ENCODE measurements around the gene KIF26B.

Gene KIF26B

GRCh38 chr1:245469006-245469405 is 314.2 kb downstream of the KIF26B start:
- H3K79me2 ChIP-seq (ENCODE audit: insufficient read depth, low read length) = no peaks in the 10 kb centered on the region
- H3K9me3 ChIP-seq (ENCODE audit: insufficient read depth, low read length, severe bottlenecking) = no peaks in the 10 kb centered on the region
- no peaks in the 10 kb centered on the region for H4K20me1 ChIP-seq (ENCODE audit: insufficient read depth, low read length)
- TF ChIP-seq EZH2 (IDR thresholded peaks at IDR 0.05; ENCODE audit: borderline replicate concordance, low read depth, low read length, severe bottlenecking) (no peak), CTCF (IDR thresholded peaks at IDR 0.05; ENCODE audit: borderline replicate concordance, extremely low read depth, low read length, poor library complexity, severe bottlenecking) (no peak)
- H3K36me3 ChIP-seq (ENCODE audit: insufficient read depth, low read length) = no peaks in the 10 kb centered on the region
- DNase-seq = no peak
- ATAC-seq (ENCODE audit: insufficient read depth, low read depth) = no peak
- no peak overlapping the region for H2AFZ ChIP-seq (ENCODE audit: low read depth, low read length)
- H3K9ac ChIP-seq (ENCODE audit: low read depth, low read length) = no peak overlapping the region
- no peak overlapping the region for H3K4me2 ChIP-seq (ENCODE audit: insufficient read depth, low read length)
- H3K27me3 ChIP-seq (ENCODE audit: insufficient read depth, low read length, poor library complexity) = no peaks in the 10 kb centered on the region
- H3K27ac ChIP-seq (ENCODE audit: low read length) = no peak overlapping the region
- no peak overlapping the region for H3K4me3 ChIP-seq (ENCODE audit: low read depth in 1 of 2, low read length in 2 of 2)
- no peaks in the 10 kb centered on the region for H3K4me1 ChIP-seq (ENCODE audit: insufficient read depth, low read length)

DNA sequence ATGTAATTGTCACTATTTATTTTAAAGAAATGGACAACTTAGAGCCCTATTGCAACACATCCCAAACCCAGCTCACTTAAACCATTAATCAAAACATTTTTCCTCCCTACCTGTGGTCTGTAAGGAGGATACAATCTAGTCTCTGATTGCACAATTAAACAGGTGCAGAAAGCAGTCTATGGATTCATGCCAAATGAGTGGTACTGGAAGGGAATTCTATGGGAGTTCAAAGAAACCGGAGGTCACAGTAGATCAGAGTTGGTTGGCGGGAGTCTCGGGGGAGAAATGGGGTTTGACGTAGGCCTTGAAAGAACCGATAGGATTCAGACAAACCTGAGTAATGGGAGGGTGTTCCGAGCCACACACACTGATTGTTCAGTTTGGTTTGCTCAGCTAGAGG is 314.9 kb downstream of the KIF26B start:
- Histone ChIP-seq H2AFZ (ENCODE audit: low read depth, low read length) (no peak overlapping the region), H3K4me3 (ENCODE audit: low read depth in 1 of 2, low read length in 2 of 2) (no peak overlapping the region), H3K9ac (ENCODE audit: low read depth, low read length) (no peak overlapping the region), H3K4me1 (ENCODE audit: insufficient read depth, low read length) (no peaks in the 10 kb centered on the region), H3K27me3 (ENCODE audit: insufficient read depth, low read length, poor library complexity) (no peaks in the 10 kb centered on the region), H3K79me2 (ENCODE audit: insufficient read depth, low read length) (no peaks in the 10 kb centered on the region), H3K9me3 (ENCODE audit: insufficient read depth, low read length, severe bottlenecking) (no peaks in the 10 kb centered on the region), H3K27ac (ENCODE audit: low read length) (no peak overlapping the region), H3K4me2 (ENCODE audit: insufficient read depth, low read length) (no peak overlapping the region), H4K20me1 (ENCODE audit: insufficient read depth, low read length) (no peaks in the 10 kb centered on the region), H3K36me3 (ENCODE audit: insufficient read depth, low read length) (no peaks in the 10 kb centered on the region)
- ATAC-seq (ENCODE audit: insufficient read depth, low read depth) (no peak), DNase-seq (no peak)
- TF ChIP-seq EZH2 (IDR thresholded peaks at IDR 0.05; ENCODE audit: borderline replicate concordance, low read depth, low read length, severe bottlenecking) (no peak), CTCF (IDR thresholded peaks at IDR 0.05; ENCODE audit: borderline replicate concordance, extremely low read depth, low read length, poor library complexity, severe bottlenecking) (no peak)

DNA sequence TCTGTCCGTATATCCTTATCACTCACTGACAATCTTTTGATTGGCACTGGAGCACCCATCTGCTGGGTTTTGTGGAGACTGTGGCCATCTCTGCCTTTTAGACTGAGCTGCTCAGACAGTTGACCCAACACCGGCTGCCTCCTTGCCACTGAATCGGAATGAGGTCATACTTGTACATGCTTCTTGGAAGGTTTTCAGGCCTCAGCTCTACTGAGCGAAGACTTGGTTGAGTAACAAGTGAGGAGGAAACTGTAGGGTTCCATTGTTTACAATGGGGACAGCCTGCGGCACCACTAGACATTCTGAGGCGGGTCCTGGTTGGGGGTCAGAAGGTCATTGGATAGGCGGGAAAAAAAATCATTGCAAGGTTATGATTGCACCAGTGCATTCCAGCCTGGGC is 320.3 kb downstream of the KIF26B start:
- DNase-seq = no peak
- Histone ChIP-seq H3K4me2 (ENCODE audit: insufficient read depth, low read length) (no peak overlapping the region), H3K36me3 (ENCODE audit: insufficient read depth, low read length) (no peaks in the 10 kb centered on the region), H3K79me2 (ENCODE audit: insufficient read depth, low read length) (no peaks in the 10 kb centered on the region), H4K20me1 (ENCODE audit: insufficient read depth, low read length) (no peaks in the 10 kb centered on the region), H3K9ac (ENCODE audit: low read depth, low read length) (no peak overlapping the region), H2AFZ (ENCODE audit: low read depth, low read length) (no peak overlapping the region), H3K9me3 (ENCODE audit: insufficient read depth, low read length, severe bottlenecking) (no peaks in the 10 kb centered on the region), H3K4me3 (ENCODE audit: low read depth in 1 of 2, low read length in 2 of 2) (no peak overlapping the region), H3K4me1 (ENCODE audit: insufficient read depth, low read length) (no peaks in the 10 kb centered on the region), H3K27ac (ENCODE audit: low read length) (no peak overlapping the region), H3K27me3 (ENCODE audit: insufficient read depth, low read length, poor library complexity) (peaks cover 2% of the 10 kb centered on the region)
- no peak for ATAC-seq (ENCODE audit: insufficient read depth, low read depth)
- TF ChIP-seq CTCF (IDR thresholded peaks at IDR 0.05; ENCODE audit: borderline replicate concordance, extremely low read depth, low read length, poor library complexity, severe bottlenecking) = no peak

- H3K9ac ChIP-seq (ENCODE audit: low read depth, low read length) = no peak overlapping the region
- H3K27me3 ChIP-seq (ENCODE audit: insufficient read depth, low read length, poor library complexity) = peaks cover 2% of the 10 kb centered on the region
- H3K4me1 ChIP-seq (ENCODE audit: insufficient read depth, low read length) = no peaks in the 10 kb centered on the region
- DNase-seq = no peak
- TF ChIP-seq EZH2 (IDR thresholded peaks at IDR 0.05; ENCODE audit: borderline replicate concordance, low read depth, low read length, severe bottlenecking) = no peak
- TF ChIP-seq CTCF (IDR thresholded peaks at IDR 0.05; ENCODE audit: borderline replicate concordance, extremely low read depth, low read length, poor library complexity, severe bottlenecking) = no peak
- no peak overlapping the region for H3K4me2 ChIP-seq (ENCODE audit: insufficient read depth, low read length)
- H4K20me1 ChIP-seq (ENCODE audit: insufficient read depth, low read length) = no peaks in the 10 kb centered on the region
- H3K4me3 ChIP-seq (ENCODE audit: low read depth in 1 of 2, low read length in 2 of 2) = no peak overlapping the region
- no peak overlapping the region for H2AFZ ChIP-seq (ENCODE audit: low read depth, low read length)
- no peak overlapping the region for H3K27ac ChIP-seq (ENCODE audit: low read length)
- H3K9me3 ChIP-seq (ENCODE audit: insufficient read depth, low read length, severe bottlenecking) = no peaks in the 10 kb centered on the region
- no peak for ATAC-seq (ENCODE audit: insufficient read depth, low read depth)
- no peaks in the 10 kb centered on the region for H3K79me2 ChIP-seq (ENCODE audit: insufficient read depth, low read length)
- no peaks in the 10 kb centered on the region for H3K36me3 ChIP-seq (ENCODE audit: insufficient read depth, low read length)
Measured at GRCh38 chr1:245475961-245476516, 321.3 kb downstream of the KIF26B start.

Data from DND-41 (cell line).